AG10803 (cell line): ENCODE data around the gene SRP54.

Experiments
- DNase-seq: peaks from one replicate; pipeline ENCODE4 v3.0.0; 2010; ENCODE audit warnings: low read depth
- H3K4me3 ChIP-seq: 2 replicates; pipeline ENCODE4 v1.5.1; 2011; ENCODE audit warnings: mild to moderate bottlenecking, low read length, control low read depth
- TF ChIP-seq, protein P1 (sequence below): conservative IDR thresholded peaks from 2 replicates; pipeline ENCODE4 v1.5.1; 2011; ENCODE audit warnings: mild to moderate bottlenecking, low read length, control low read depth, inconsistent platforms

The SRP54 gene

DNA sequence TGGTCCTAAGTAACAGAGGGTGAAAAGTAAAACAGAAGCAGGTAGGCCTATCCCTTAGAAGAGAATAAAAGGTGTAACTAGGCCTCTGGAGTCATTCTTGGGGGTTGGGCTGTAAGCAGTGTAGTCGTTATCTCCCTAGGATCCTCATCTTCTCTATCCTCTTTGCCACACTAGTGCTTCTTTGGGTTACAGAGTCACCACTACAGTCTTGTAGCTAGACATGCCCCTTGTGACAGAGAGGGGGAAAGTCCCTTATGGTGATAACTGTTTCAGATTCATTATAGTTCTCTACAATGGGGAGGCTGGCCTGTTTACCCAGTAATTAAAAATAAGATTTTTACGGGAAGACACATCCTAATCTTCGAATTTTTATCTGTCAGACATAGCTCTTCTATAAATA is 16.4 kb upstream of the SRP54 start:
- TF ChIP-seq, protein P1, sequence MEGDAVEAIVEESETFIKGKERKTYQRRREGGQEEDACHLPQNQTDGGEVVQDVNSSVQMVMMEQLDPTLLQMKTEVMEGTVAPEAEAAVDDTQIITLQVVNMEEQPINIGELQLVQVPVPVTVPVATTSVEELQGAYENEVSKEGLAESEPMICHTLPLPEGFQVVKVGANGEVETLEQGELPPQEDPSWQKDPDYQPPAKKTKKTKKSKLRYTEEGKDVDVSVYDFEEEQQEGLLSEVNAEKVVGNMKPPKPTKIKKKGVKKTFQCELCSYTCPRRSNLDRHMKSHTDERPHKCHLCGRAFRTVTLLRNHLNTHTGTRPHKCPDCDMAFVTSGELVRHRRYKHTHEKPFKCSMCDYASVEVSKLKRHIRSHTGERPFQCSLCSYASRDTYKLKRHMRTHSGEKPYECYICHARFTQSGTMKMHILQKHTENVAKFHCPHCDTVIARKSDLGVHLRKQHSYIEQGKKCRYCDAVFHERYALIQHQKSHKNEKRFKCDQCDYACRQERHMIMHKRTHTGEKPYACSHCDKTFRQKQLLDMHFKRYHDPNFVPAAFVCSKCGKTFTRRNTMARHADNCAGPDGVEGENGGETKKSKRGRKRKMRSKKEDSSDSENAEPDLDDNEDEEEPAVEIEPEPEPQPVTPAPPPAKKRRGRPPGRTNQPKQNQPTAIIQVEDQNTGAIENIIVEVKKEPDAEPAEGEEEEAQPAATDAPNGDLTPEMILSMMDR, result no peak
- no peak overlapping the region for H3K4me3 ChIP-seq
- no peak for DNase-seq

DNA sequence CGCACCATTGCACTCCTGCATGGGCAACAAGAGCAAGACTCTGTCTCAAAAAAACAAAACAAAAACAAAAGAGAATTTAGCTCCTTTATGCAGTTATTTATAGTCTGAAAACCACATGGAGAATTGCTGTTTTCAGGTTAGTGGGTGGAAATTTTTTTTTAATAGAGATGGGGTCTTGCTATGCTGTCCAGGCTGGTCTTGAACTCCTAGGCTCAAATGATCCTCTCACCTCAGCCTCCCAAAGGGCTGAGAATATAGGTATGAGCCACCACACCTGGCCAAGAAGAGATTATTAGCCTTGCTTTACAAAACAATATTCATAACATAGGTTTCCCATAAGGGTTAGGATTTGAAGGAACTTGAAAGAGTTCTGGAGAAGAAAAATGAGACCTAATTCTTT is 12.1 kb upstream of the SRP54 start:
- H3K4me3 ChIP-seq, result no peak overlapping the region
- no peak for DNase-seq
- TF ChIP-seq, protein P1, result no peak

DNA sequence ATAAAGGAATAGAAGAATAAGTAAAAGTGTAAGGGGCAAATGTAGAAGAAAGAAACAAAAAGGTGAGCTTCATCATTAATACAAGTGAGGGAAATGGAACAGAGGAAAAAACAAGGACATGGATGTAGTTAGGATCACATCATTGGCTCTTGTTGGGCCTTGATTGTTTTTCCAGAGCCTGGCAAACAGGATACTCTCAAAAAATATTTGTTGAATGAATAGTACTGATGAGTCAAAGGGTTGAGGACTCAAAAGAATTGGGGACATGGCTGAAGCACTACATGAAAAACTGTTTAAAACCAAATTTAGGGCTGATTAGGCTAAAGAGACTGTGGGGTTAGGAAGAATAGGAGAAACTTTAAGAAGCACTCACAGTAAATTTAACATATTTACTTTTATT is 11.4 kb upstream of the SRP54 start:
- peak; percentile 50 for DNase-seq
- TF ChIP-seq, protein P1, result no peak
- no peak overlapping the region for H3K4me3 ChIP-seq

DNA sequence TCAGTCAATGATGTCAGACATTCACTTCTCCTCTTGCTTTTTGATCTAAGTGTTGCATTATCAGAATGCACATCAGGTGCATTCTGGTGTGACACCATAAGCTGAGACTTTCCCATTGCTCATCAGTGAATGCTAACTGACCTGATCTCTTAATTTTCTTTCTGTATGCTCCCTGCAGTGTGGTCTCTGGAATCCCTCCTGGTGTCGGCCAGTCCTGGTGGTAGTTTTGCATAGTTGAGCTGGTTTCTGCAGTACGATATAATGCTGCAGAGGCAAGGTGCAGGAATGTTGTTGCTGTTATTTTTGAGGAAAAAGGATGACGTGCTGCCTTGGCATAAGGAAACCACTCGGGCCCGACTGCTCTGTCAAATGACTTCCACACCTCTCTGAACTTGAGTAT is 11.0 kb upstream of the SRP54 start:
- TF ChIP-seq, protein P1, result no peak
- no peak overlapping the region for H3K4me3 ChIP-seq
- DNase-seq, result no peak

DNA sequence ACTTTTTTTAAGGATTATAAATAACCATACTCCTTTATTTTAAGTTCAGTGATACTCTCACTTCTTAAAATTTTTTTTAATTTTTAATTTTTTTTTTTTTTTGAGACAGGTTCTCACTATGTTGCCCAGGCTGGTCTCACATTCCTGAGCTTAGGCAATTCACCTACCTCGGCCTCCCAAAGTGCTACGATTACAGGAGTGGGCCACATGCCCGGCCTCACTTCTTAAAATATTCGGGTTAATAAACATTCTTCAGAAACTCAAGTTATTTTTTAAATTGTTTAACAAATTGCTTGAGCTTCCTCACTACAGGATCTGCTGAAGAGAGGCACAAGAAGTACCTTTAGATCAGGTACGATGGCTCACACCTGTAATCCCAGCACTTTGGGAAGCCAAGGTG is 4.3 kb upstream of the SRP54 start:
- TF ChIP-seq, protein P1, result no peak
- DNase-seq, result no peak

DNA sequence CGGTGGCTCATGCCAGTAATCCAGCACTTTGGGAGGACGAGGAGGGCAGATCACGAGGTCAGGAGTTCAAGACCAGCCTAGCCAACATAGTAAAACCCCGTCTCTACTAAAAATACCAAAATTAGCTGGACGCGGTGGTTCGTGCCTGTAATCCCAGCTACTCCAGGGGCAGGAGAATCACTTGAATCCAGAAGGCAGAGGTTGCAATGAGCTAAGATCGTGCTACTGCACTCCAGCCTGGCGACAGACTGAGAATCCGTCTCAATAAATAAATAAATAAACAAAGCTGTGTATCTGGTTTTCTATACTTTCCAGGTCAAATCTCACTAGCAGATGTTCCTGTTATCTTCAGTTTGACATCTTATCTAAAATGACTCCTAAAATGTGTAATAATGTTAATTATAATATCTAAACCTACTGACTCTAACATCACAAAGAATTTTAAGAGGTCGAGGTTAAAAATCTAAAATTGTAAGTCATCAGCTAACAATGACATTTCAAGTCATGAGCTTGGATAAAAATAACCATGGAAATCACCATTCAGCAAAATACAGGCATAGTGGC is 2.4 kb upstream of the SRP54 start:
- no peak for DNase-seq
- TF ChIP-seq, protein P1, result no peak
- H3K4me3 ChIP-seq, result peak overlapping the region; percentile 96

More for the DNA sequence above, 4.3 kb upstream of the SRP54 start:
- H3K4me3 ChIP-seq, result no peak overlapping the region

DNA sequence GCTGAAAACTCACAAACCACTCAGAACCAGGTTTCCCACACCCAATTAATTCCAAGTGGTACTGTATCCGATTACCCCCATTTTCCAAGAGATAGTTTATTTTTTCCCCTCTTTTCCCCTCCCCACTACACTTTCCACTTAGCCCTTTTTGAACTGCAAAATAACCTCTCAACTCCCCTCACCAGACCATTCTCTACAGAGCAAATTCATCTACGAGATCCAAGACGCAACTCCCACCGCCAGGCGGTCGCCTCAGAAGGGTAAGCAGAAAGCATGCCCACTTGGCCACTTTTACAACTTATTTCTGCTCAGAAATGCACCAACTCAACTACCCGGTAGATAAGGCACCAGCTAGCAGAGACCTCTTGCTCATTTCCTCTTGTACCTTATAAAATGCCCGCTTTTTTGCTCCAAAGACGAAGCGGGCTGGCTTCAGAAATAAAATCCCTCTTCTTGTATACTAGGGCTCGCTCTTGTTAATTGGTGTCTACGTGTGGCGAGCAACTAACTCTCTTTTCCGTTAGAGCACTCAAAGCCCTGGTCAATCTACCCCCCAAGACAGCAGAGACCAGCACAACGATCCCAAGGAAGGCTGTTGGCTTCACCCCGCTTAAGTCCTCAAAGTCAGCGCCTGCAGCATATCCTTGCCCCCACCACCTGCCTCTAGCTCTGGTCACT is 910 bp upstream of the SRP54 start:
- TF ChIP-seq, protein P1, result peak; percentile 46
- peak overlapping the region; percentile 96 for H3K4me3 ChIP-seq
- DNase-seq, result no peak
